Measurements from ENCODE around the gene EFCAB10.

Gene EFCAB10

GRCh38 chr7:105596866-105597265 lies 15.6 kb upstream of the EFCAB10 start:
- no peak overlapping the region for H3K9ac ChIP-seq
- no peak for TF ChIP-seq Cebpa-rat (IDR thresholded peaks at IDR 0.05)
- H3K9me3 ChIP-seq: no peaks in the 10 kb centered on the region
- no peaks in the 10 kb centered on the region for H3K4me1 ChIP-seq
- H3K27me3 ChIP-seq: no peaks in the 10 kb centered on the region
- H3K36me3 ChIP-seq: no peaks in the 10 kb centered on the region
- no peak overlapping the region for H3K4me2 ChIP-seq
- no peak overlapping the region for H3K4me3 ChIP-seq
- H4K20me1 ChIP-seq: no peaks in the 10 kb centered on the region
- no peak overlapping the region for H3K27ac ChIP-seq

GRCh38 chr7:105594034-105594433 lies 12.7 kb upstream of the EFCAB10 start:
- Histone ChIP-seq H3K4me2 (no peak overlapping the region), H3K4me1 (peaks cover 3% of the 10 kb centered on the region), H3K27ac (no peak overlapping the region), H3K9me3 (no peaks in the 10 kb centered on the region), H3K9ac (no peak overlapping the region), H3K36me3 (no peaks in the 10 kb centered on the region), H3K27me3 (no peaks in the 10 kb centered on the region), H4K20me1 (no peaks in the 10 kb centered on the region), H3K4me3 (no peak overlapping the region)
- no peak for TF ChIP-seq Cebpa-rat (IDR thresholded peaks at IDR 0.05)

DNA sequence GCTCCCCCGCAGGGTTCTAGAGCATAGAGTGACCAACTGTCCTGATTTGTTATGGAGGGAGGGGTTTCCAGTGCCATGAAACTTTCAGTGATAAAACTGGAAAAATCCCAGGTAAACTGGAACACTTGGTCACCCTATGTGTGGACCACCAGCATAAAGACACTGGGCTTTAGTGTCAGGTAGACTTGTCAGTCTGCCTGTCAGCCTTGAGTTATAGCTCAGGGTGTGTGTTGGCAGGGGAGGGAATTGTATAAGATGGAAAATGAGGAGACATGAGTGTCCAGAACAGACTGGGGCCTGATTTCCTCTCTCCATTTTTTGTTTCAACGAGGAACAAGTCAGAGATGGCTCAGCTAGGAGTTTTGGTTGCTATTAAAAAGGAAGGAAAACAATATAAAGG lies 10.2 kb upstream of the EFCAB10 start:
- TF ChIP-seq Cebpa-rat (IDR thresholded peaks at IDR 0.05): no peak

GRCh38 chr7:105590793-105591192 lies 9.5 kb upstream of the EFCAB10 start:
- no peak overlapping the region for H3K4me2 ChIP-seq
- H3K9me3 ChIP-seq: no peaks in the 10 kb centered on the region
- no peak overlapping the region for H3K27ac ChIP-seq
- peaks cover 33% of the 10 kb centered on the region for H3K4me1 ChIP-seq
- H3K4me3 ChIP-seq: no peak overlapping the region
- no peak for TF ChIP-seq Cebpa-rat (IDR thresholded peaks at IDR 0.05)
- no peaks in the 10 kb centered on the region for H4K20me1 ChIP-seq
- H3K9ac ChIP-seq: no peak overlapping the region
- no peaks in the 10 kb centered on the region for H3K27me3 ChIP-seq
- no peaks in the 10 kb centered on the region for H3K36me3 ChIP-seq

More for the DNA sequence above, 10.2 kb upstream of the EFCAB10 start:
- no peaks in the 10 kb centered on the region for H3K9me3 ChIP-seq
- H3K36me3 ChIP-seq: no peaks in the 10 kb centered on the region
- H3K4me2 ChIP-seq: no peak overlapping the region
- H3K27me3 ChIP-seq: no peaks in the 10 kb centered on the region
- no peak overlapping the region for H3K9ac ChIP-seq
- no peak overlapping the region for H3K4me3 ChIP-seq
- peaks cover 28% of the 10 kb centered on the region for H3K4me1 ChIP-seq
- H4K20me1 ChIP-seq: no peaks in the 10 kb centered on the region
- no peak overlapping the region for H3K27ac ChIP-seq

DNA sequence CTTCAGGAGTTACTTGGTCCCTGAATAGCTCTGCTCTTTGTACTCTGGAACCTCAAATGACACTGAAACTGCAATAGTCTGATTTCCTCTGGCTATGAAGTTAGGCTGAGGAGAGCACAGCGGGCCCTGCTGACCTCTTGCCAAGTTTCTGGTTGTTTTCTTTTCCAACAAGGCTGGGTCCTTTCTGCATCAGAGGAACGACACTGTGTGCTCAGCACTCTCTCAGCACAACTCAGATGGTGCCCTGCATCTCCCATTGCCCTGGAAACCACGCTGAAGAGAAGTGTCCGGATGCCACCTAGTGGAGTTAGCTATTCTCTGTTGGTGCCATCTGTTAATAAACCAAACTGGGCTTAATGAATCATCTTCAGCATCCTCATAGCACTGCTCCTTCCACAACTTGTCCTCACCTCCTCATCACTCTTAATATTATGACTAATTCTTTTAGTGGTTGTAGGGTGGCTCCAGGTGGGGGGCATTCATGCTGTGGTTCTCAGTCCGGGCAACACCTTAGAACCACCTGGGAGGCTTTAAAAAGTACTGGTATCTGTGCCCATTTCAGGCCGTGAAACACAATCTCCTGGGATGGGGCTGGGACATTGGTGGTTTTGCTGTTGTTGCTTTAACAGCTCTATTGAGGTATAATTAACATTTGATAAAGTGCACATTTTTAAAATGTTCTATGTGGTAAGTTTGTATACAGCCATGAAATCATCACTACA lies 8.2 kb upstream of the EFCAB10 start:
- H3K36me3 ChIP-seq: no peaks in the 10 kb centered on the region
- no peak overlapping the region for H3K27ac ChIP-seq
- peaks cover 8% of the 10 kb centered on the region for H3K9me3 ChIP-seq
- H3K27me3 ChIP-seq: no peaks in the 10 kb centered on the region
- TF ChIP-seq Cebpa-rat (IDR thresholded peaks at IDR 0.05): no peak
- H3K4me3 ChIP-seq: no peak overlapping the region
- peaks cover 33% of the 10 kb centered on the region for H3K4me1 ChIP-seq
- no peak overlapping the region for H3K9ac ChIP-seq
- 0 out of 2 replicates have a peak overlapping the region, but pooled peaks have one; percentile 12 for H3K4me2 ChIP-seq
- no peaks in the 10 kb centered on the region for H4K20me1 ChIP-seq

DNA sequence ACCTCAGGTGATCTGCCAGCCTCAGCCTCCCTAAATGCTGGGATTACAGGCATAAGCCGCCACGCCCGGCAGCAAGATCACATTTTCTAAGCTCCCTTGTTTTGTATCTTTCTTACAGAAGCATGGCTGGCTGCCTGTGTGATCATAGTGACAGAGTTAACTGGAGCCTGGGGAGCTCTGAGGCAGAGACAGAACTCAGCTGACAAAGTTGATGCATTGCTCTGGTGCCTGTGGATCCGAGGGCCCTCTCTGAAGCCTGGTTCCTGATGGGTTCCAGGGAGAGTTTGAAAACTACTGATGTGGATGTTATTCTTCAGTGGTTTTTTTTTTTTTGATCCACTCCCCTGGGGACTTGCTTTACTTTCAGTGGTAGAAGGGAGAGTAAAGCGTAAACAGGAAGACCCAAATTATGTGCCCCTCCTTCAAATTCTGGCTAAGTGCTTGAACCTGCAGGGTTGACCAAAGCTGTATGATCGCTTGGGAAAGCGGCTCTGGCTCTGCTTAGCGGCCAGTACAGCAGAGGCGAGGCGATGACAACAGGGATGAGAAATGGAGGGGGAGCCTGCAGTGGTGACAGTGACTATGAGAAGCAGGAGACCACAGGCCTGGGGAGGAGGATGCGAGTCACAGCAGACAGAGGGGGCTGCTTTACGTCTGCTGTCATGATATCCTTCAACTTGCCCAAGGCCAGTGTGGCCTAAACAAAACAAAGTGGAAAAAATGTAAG lies 6.8 kb upstream of the EFCAB10 start:
- Histone ChIP-seq H3K36me3 (no peaks in the 10 kb centered on the region), H3K27ac (peak overlapping the region; percentile 39; the same call in 1 of the 2 replicates), H3K9me3 (peaks cover 22% of the 10 kb centered on the region), H4K20me1 (no peaks in the 10 kb centered on the region), H3K4me3 (no peak overlapping the region), H3K4me2 (peak overlapping the region; percentile 72), H3K27me3 (no peaks in the 10 kb centered on the region), H3K9ac (no peak overlapping the region), H3K4me1 (peaks cover 33% of the 10 kb centered on the region)
- TF ChIP-seq Cebpa-rat (IDR thresholded peaks at IDR 0.05): no peak

DNA sequence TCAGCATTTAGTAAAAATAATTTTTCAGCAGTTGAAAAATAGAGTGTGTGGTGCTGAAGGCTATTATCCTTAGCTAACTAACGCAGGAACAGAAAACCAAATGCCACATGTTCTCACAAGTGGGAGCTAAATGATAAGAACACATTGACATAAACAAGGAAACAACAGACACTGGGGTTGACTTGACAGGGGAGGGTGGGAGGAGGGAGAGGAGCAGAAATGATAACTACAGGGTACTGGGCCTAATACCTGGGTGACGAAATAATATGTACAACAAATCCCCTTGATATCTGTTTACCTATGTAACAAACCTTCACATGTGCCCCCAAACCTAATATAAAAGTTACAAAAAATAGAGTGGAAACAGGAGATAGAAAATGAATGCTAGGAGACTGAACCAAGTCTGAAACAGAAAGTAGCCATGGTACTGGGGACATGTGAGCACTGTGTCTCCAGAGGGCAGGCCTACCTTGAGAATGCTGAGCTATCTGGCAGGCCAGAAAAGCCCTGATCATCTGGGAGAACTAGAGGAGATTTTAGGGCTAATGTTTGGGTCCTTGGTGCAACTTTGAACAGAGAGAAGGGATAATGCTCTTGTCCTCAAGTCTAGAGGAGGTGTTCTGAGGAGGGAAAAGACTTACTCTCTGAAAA lies 4.7 kb upstream of the EFCAB10 start:
- Histone ChIP-seq H3K27ac (no peak overlapping the region), H3K9ac (no peak overlapping the region), H3K4me3 (no peak overlapping the region), H3K36me3 (no peaks in the 10 kb centered on the region), H3K9me3 (peaks cover 40% of the 10 kb centered on the region), H4K20me1 (no peaks in the 10 kb centered on the region), H3K27me3 (no peaks in the 10 kb centered on the region), H3K4me2 (no peak overlapping the region), H3K4me1 (peaks cover 33% of the 10 kb centered on the region)
- TF ChIP-seq Cebpa-rat (IDR thresholded peaks at IDR 0.05): no peak

GRCh38 chr7:105584165-105584564 lies 2.9 kb upstream of the EFCAB10 start:
- TF ChIP-seq Cebpa-rat (IDR thresholded peaks at IDR 0.05): no peak
- peaks cover 43% of the 10 kb centered on the region for H3K9me3 ChIP-seq
- H3K27me3 ChIP-seq: no peaks in the 10 kb centered on the region
- no peak overlapping the region for H3K4me2 ChIP-seq
- H3K27ac ChIP-seq: no peak overlapping the region
- H3K4me3 ChIP-seq: no peak overlapping the region
- no peak overlapping the region for H3K9ac ChIP-seq
- no peaks in the 10 kb centered on the region for H3K36me3 ChIP-seq
- H4K20me1 ChIP-seq: no peaks in the 10 kb centered on the region
- peaks cover 31% of the 10 kb centered on the region for H3K4me1 ChIP-seq

GRCh38 chr7:105583061-105583460 lies 1.8 kb upstream of the EFCAB10 start:
- no peaks in the 10 kb centered on the region for H3K36me3 ChIP-seq
- peaks cover 20% of the 10 kb centered on the region for H3K4me1 ChIP-seq
- peaks cover 43% of the 10 kb centered on the region for H3K9me3 ChIP-seq
- no peak overlapping the region for H3K4me2 ChIP-seq
- no peak for TF ChIP-seq Cebpa-rat (IDR thresholded peaks at IDR 0.05)
- H3K9ac ChIP-seq: no peak overlapping the region
- no peak overlapping the region for H3K4me3 ChIP-seq
- H4K20me1 ChIP-seq: no peaks in the 10 kb centered on the region
- no peaks in the 10 kb centered on the region for H3K27me3 ChIP-seq
- H3K27ac ChIP-seq: no peak overlapping the region

Data from BLaER1 (cell line).